ENCODE results near the gene ORC6. TPM values are rescaled to one million over a fixed set of nuclear protein-coding genes. Genes with fewer than 3 reads are reported as not detected.
A peak's percentile ranks its signal among the peaks of the same experiment; 100 is the strongest.

ORC6 gene
- total RNA-seq, 2 donors from 2014 or later, result 30.9 to 53.7 TPM

- Mint-ChIP-seq H3K27ac (no peak within 1 kb of the TSS), H3K36me3 (ENCODE audit: low read depth) (peaks cover 26% of the 10 kb centered on the region), H3K4me1 (peaks cover 34% of the 10 kb centered on the region), H3K27me3 (no peaks in the 10 kb centered on the region), H3K4me3 (no peak within 1 kb of the TSS), H3K9me3 (no peaks in the 10 kb centered on the region)
- ATAC-seq (replicated peaks), result peak; percentile 93
Observed at GRCh38 chr16:46688654-46689364, 650 bp upstream of the ORC6 start, which contains the start of gene VPS35. Gene VPS35 (minus strand): TSS chr16:46689178. CDS start chr16:46689133, 45 bp downstream.

- Mint-ChIP-seq H3K4me1 (peaks cover 20% of the 10 kb centered on the region), H3K9me3 (no peaks in the 10 kb centered on the region), H3K36me3 (ENCODE audit: low read depth) (peaks cover 38% of the 10 kb centered on the region), H3K4me3 (no peak overlapping the region), H3K27me3 (no peaks in the 10 kb centered on the region), H3K27ac (peak overlapping the region; percentile 30)
- ATAC-seq (replicated peaks), result no peak
Observed at GRCh38 chr16:46690281-46691178, 1.1 kb downstream of the ORC6 start.

- Mint-ChIP-seq H3K27me3 (no peaks in the 10 kb centered on the region), H3K4me1 (peaks cover 17% of the 10 kb centered on the region), H3K9me3 (no peaks in the 10 kb centered on the region), H3K27ac (no peak overlapping the region), H3K4me3 (no peak overlapping the region), H3K36me3 (ENCODE audit: low read depth) (peaks cover 50% of the 10 kb centered on the region)
- ATAC-seq (replicated peaks), result no peak
Observed at GRCh38 chr16:46691726-46692125, 2.3 kb downstream of the ORC6 start.

GRCh38 chr16:46693598-46693997 lies 4.1 kb downstream of the ORC6 start:
- ATAC-seq (replicated peaks), result no peak
- Mint-ChIP-seq H3K27me3 (no peaks in the 10 kb centered on the region), H3K9me3 (no peaks in the 10 kb centered on the region)

GRCh38 chr16:46695937-46696336 lies 6.5 kb downstream of the ORC6 start:
- no peak overlapping the region for H3K4me3 Mint-ChIP-seq
- no peak overlapping the region for H3K27ac Mint-ChIP-seq
- no peak for ATAC-seq (replicated peaks)
- no peaks in the 10 kb centered on the region for H3K27me3 Mint-ChIP-seq
- H3K4me1 Mint-ChIP-seq, result peaks cover 4% of the 10 kb centered on the region
- H3K9me3 Mint-ChIP-seq, result no peaks in the 10 kb centered on the region
- peaks cover 69% of the 10 kb centered on the region for H3K36me3 Mint-ChIP-seq (ENCODE audit: low read depth)

More at GRCh38 chr16:46693598-46693997, 4.1 kb downstream of the ORC6 start:
- Mint-ChIP-seq H3K4me3 (no peak overlapping the region), H3K27ac (no peak overlapping the region), H3K36me3 (ENCODE audit: low read depth) (peaks cover 69% of the 10 kb centered on the region), H3K4me1 (peaks cover 4% of the 10 kb centered on the region)

GRCh38 chr16:46696957-46697356 lies 7.5 kb downstream of the ORC6 start:
- Mint-ChIP-seq H3K4me3 (no peak overlapping the region), H3K27ac (no peak overlapping the region), H3K27me3 (no peaks in the 10 kb centered on the region), H3K9me3 (no peaks in the 10 kb centered on the region), H3K36me3 (ENCODE audit: low read depth) (peaks cover 58% of the 10 kb centered on the region), H3K4me1 (no peaks in the 10 kb centered on the region)
- no peak for ATAC-seq (replicated peaks)

- no peaks in the 10 kb centered on the region for H3K4me1 Mint-ChIP-seq
- no peak overlapping the region for H3K4me3 Mint-ChIP-seq
- peaks cover 36% of the 10 kb centered on the region for H3K36me3 Mint-ChIP-seq (ENCODE audit: low read depth)
- no peak for ATAC-seq (replicated peaks)
- H3K27ac Mint-ChIP-seq, result no peak overlapping the region
- no peaks in the 10 kb centered on the region for H3K27me3 Mint-ChIP-seq
- H3K9me3 Mint-ChIP-seq, result no peaks in the 10 kb centered on the region
Observed at GRCh38 chr16:46700048-46700447, 10.6 kb downstream of the ORC6 start.

GRCh38 chr16:46701615-46702014 lies 12.2 kb downstream of the ORC6 start:
- ATAC-seq (replicated peaks), result no peak
- Mint-ChIP-seq H3K36me3 (ENCODE audit: low read depth) (peaks cover 20% of the 10 kb centered on the region), H3K27ac (no peak overlapping the region), H3K9me3 (no peaks in the 10 kb centered on the region), H3K4me1 (no peaks in the 10 kb centered on the region), H3K4me3 (no peak overlapping the region), H3K27me3 (no peaks in the 10 kb centered on the region)

- peaks cover 16% of the 10 kb centered on the region for H3K36me3 Mint-ChIP-seq (ENCODE audit: low read depth)
- no peaks in the 10 kb centered on the region for H3K9me3 Mint-ChIP-seq
- no peaks in the 10 kb centered on the region for H3K4me1 Mint-ChIP-seq
- H3K4me3 Mint-ChIP-seq, result no peak overlapping the region
- no peaks in the 10 kb centered on the region for H3K27me3 Mint-ChIP-seq
- ATAC-seq (replicated peaks), result peak; percentile 11
- H3K27ac Mint-ChIP-seq, result no peak overlapping the region
Observed at GRCh38 chr16:46702030-46702429, 12.6 kb downstream of the ORC6 start.

GRCh38 chr16:46706642-46707041 lies 17.2 kb downstream of the ORC6 start:
- H3K36me3 Mint-ChIP-seq (ENCODE audit: low read depth), result no peaks in the 10 kb centered on the region
- no peaks in the 10 kb centered on the region for H3K9me3 Mint-ChIP-seq
- H3K4me3 Mint-ChIP-seq, result no peak overlapping the region
- ATAC-seq (replicated peaks), result peak; percentile 34
- H3K27me3 Mint-ChIP-seq, result no peaks in the 10 kb centered on the region
- H3K4me1 Mint-ChIP-seq, result no peaks in the 10 kb centered on the region
- H3K27ac Mint-ChIP-seq, result no peak overlapping the region

GRCh38 chr16:46709469-46710005 lies 20.1 kb downstream of the ORC6 start:
- Mint-ChIP-seq H3K27me3 (no peaks in the 10 kb centered on the region), H3K4me3 (no peak overlapping the region), H3K4me1 (no peaks in the 10 kb centered on the region), H3K36me3 (ENCODE audit: low read depth) (no peaks in the 10 kb centered on the region), H3K27ac (no peak overlapping the region), H3K9me3 (no peaks in the 10 kb centered on the region)
- ATAC-seq (replicated peaks), result no peak

- no peaks in the 10 kb centered on the region for H3K4me1 Mint-ChIP-seq
- no peak overlapping the region for H3K27ac Mint-ChIP-seq
- no peaks in the 10 kb centered on the region for H3K9me3 Mint-ChIP-seq
- no peak overlapping the region for H3K4me3 Mint-ChIP-seq
- no peak for ATAC-seq (replicated peaks)
- H3K36me3 Mint-ChIP-seq (ENCODE audit: low read depth), result no peaks in the 10 kb centered on the region
- no peaks in the 10 kb centered on the region for H3K27me3 Mint-ChIP-seq
Observed at GRCh38 chr16:46711106-46712058, 21.9 kb downstream of the ORC6 start.

- no peaks in the 10 kb centered on the region for H3K4me1 Mint-ChIP-seq
- H3K27ac Mint-ChIP-seq, result no peak overlapping the region
- no peaks in the 10 kb centered on the region for H3K36me3 Mint-ChIP-seq (ENCODE audit: low read depth)
- H3K9me3 Mint-ChIP-seq, result no peaks in the 10 kb centered on the region
- no peaks in the 10 kb centered on the region for H3K27me3 Mint-ChIP-seq
- no peak overlapping the region for H3K4me3 Mint-ChIP-seq
- ATAC-seq (replicated peaks), result no peak
Observed at GRCh38 chr16:46712911-46713310, 23.5 kb downstream of the ORC6 start.

GRCh38 chr16:46713634-46714033 lies 24.2 kb downstream of the ORC6 start:
- Mint-ChIP-seq H3K9me3 (no peaks in the 10 kb centered on the region), H3K36me3 (ENCODE audit: low read depth) (no peaks in the 10 kb centered on the region), H3K27ac (no peak overlapping the region), H3K4me3 (no peak overlapping the region), H3K27me3 (no peaks in the 10 kb centered on the region), H3K4me1 (no peaks in the 10 kb centered on the region)
- no peak for ATAC-seq (replicated peaks)
